GM10847 (cell line): ENCODE measurements around the gene KCNE5.

Source experiments
- POLR2A ChIP-seq: IDR thresholded peaks from 2 replicates; pipeline ENCODE4 v1.6.1; 2011; ENCODE audit not compliant: insufficient read length; ENCODE audit errors: extremely low read depth

The KCNE5 gene

GRCh38 chrX:109624641-109625616 is at the start of gene KCNE5:
KCNE5 (minus strand) TSS chrX:109625172; CDS start chrX:109625020, 152 bp downstream.
- no peak for TF ChIP-seq POLR2A

GRCh38 chrX:109672239-109672638 is 47.3 kb upstream of the KCNE5 start:
- TF ChIP-seq POLR2A: no peak

- TF ChIP-seq POLR2A: no peak
Observed at GRCh38 chrX:109667986-109668385, 43.0 kb upstream of the KCNE5 start.

- no peak for TF ChIP-seq POLR2A
Observed at GRCh38 chrX:109660435-109661143, 35.6 kb upstream of the KCNE5 start.

- TF ChIP-seq POLR2A: no peak
Observed at GRCh38 chrX:109658391-109658790, 33.4 kb upstream of the KCNE5 start.

GRCh38 chrX:109656774-109657173 is 31.8 kb upstream of the KCNE5 start:
- TF ChIP-seq POLR2A: no peak

- no peak for TF ChIP-seq POLR2A
Observed at GRCh38 chrX:109655502-109656201, 30.7 kb upstream of the KCNE5 start.

- no peak for TF ChIP-seq POLR2A
Observed at GRCh38 chrX:109654516-109655109, 29.6 kb upstream of the KCNE5 start.

- TF ChIP-seq POLR2A: no peak
Observed at GRCh38 chrX:109643687-109644086, 18.7 kb upstream of the KCNE5 start.

- no peak for TF ChIP-seq POLR2A
Observed at GRCh38 chrX:109638158-109638557, 13.2 kb upstream of the KCNE5 start.

GRCh38 chrX:109635146-109635545 is 10.2 kb upstream of the KCNE5 start:
- no peak for TF ChIP-seq POLR2A

- TF ChIP-seq POLR2A: no peak
Observed at GRCh38 chrX:109632906-109633504, 8.0 kb upstream of the KCNE5 start.

GRCh38 chrX:109629310-109629709 is 4.3 kb upstream of the KCNE5 start:
- TF ChIP-seq POLR2A: no peak

- no peak for TF ChIP-seq POLR2A
Observed at GRCh38 chrX:109626637-109627036, 1.7 kb upstream of the KCNE5 start.

GRCh38 chrX:109623997-109624396 is 975 bp downstream of the KCNE5 start:
- TF ChIP-seq POLR2A: no peak
